Ishikawa (cell line): ENCODE results near the gene FGF11.

ENCODE experiments used
- CEBPB ChIP-seq: IDR thresholded peaks from 2 replicates; pipeline ENCODE4 v1.6.1; 2012
- CREB1 ChIP-seq: IDR thresholded peaks from 2 replicates; pipeline ENCODE4 v1.6.1; 2012; ENCODE audit warnings: low read depth
- EGR1 ChIP-seq: IDR thresholded peaks from 2 replicates; pipeline ENCODE4 v1.6.1; 2012
- EP300 ChIP-seq: IDR thresholded peaks from 2 replicates; pipeline ENCODE4 v1.6.1; 2012; ENCODE audit warnings: borderline replicate concordance
- FOXM1 ChIP-seq: IDR thresholded peaks from 2 replicates; pipeline ENCODE4 v1.6.1; 2012; ENCODE audit warnings: low read depth, borderline replicate concordance
- NFIC ChIP-seq: IDR thresholded peaks from 2 replicates; pipeline ENCODE4 v1.6.1; 2012
- RAD21 ChIP-seq: IDR thresholded peaks from 2 replicates; pipeline ENCODE4 v1.6.1; 2012; ENCODE audit warnings: low read depth
- REST ChIP-seq: IDR thresholded peaks from 2 replicates; pipeline ENCODE4 v1.6.1; 2012; ENCODE audit warnings: low read depth, mild to moderate bottlenecking
- TAF1 ChIP-seq: IDR thresholded peaks from 2 replicates; pipeline ENCODE4 v1.6.1; 2012; ENCODE audit warnings: low read depth, mild to moderate bottlenecking
- TEAD4 ChIP-seq: IDR thresholded peaks from 2 replicates; pipeline ENCODE4 v1.6.1; 2012
- USF1 ChIP-seq: IDR thresholded peaks from 2 replicates; pipeline ENCODE4 v1.6.1; 2012
- YY1 ChIP-seq: IDR thresholded peaks from 2 replicates; pipeline ENCODE4 v1.6.1; 2012; ENCODE audit warnings: low read depth
- TF ChIP-seq, protein P1 (sequence below): IDR thresholded peaks from 2 replicates; pipeline ENCODE4 v1.6.1; 2012

- TF ChIP-seq YY1 (no peak), RAD21 (no peak), EP300 (no peak), NFIC (no peak), TAF1 (no peak), TEAD4 (no peak), CEBPB (no peak), REST (no peak), CREB1 (no peak), EGR1 (no peak), USF1 (no peak), FOXM1 (no peak)
- TF ChIP-seq, protein P1, sequence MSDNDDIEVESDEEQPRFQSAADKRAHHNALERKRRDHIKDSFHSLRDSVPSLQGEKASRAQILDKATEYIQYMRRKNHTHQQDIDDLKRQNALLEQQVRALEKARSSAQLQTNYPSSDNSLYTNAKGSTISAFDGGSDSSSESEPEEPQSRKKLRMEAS = no peak
Measured at GRCh38 chr17:7421186-7421585, 18.1 kb upstream of the FGF11 start.
